Measurements from ENCODE around the gene OTOP2. TPM values are rescaled to one million over a fixed set of nuclear protein-coding genes. Genes with fewer than 3 reads are reported as not detected.

OTOP2 gene
- total and polyA plus RNA-seq, 9 of the 15 experiments (the other 6 are each of a cell fraction or from before 2014, with no cell fraction given): 0.04 to 0.36 (median 0.14) TPM; not detected in 1

- no peak for TF ChIP-seq PREB (CRISPR knock-in tag; IDR thresholded peaks at IDR 0.05)
- TF ChIP-seq SPI1 (IDR thresholded peaks at IDR 0.05; ENCODE audit: borderline replicate concordance, low read depth, low read length): no peak
- TF ChIP-seq, protein P1, sequence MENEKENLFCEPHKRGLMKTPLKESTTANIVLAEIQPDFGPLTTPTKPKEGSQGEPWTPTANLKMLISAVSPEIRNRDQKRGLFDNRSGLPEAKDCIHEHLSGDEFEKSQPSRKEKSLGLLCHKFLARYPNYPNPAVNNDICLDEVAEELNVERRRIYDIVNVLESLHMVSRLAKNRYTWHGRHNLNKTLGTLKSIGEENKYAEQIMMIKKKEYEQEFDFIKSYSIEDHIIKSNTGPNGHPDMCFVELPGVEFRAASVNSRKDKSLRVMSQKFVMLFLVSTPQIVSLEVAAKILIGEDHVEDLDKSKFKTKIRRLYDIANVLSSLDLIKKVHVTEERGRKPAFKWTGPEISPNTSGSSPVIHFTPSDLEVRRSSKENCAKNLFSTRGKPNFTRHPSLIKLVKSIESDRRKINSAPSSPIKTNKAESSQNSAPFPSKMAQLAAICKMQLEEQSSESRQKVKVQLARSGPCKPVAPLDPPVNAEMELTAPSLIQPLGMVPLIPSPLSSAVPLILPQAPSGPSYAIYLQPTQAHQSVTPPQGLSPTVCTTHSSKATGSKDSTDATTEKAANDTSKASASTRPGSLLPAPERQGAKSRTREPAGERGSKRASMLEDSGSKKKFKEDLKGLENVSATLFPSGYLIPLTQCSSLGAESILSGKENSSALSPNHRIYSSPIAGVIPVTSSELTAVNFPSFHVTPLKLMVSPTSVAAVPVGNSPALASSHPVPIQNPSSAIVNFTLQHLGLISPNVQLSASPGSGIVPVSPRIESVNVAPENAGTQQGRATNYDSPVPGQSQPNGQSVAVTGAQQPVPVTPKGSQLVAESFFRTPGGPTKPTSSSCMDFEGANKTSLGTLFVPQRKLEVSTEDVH (IDR thresholded peaks at IDR 0.05; ENCODE audit: low read depth, partially characterized antibody): no peak
- no peak for TF ChIP-seq BRF1 (IDR thresholded peaks at IDR 0.05; ENCODE audit: borderline replicate concordance, extremely low read depth, insufficient read length)
- TF ChIP-seq HMG20B (CRISPR knock-in tag; IDR thresholded peaks at IDR 0.05): no peak
- no peak for TF ChIP-seq PHF21A (IDR thresholded peaks at IDR 0.05; ENCODE audit: borderline replicate concordance, low read depth)
- TF ChIP-seq ARHGAP35 (IDR thresholded peaks at IDR 0.05; ENCODE audit: partially characterized antibody): no peak
- no peak for TF ChIP-seq HMGN3 (IDR thresholded peaks at IDR 0.05; ENCODE audit: borderline replicate concordance, extremely low read depth, insufficient read length, low read depth, low read length)
- no peak for TF ChIP-seq RB1 (IDR thresholded peaks at IDR 0.05; ENCODE audit: low read depth)
- TF ChIP-seq NRF1 (conservative IDR thresholded peaks at IDR 0.05 in 1 of 2, IDR thresholded peaks at IDR 0.05 in 1 of 2): no peak; a peak in 1 of 4 replicates
- no peak for TF ChIP-seq SIRT6 (IDR thresholded peaks at IDR 0.05; ENCODE audit: low read depth, low read length)
- 0 out of 2 replicates have a peak, but pooled peaks have one; percentile 37 for TF ChIP-seq ZNF717 (CRISPR knock-in tag; IDR thresholded peaks at IDR 0.05)
- no peak for TF ChIP-seq TBP (optimal IDR thresholded peaks at IDR 0.05; ENCODE audit: low read depth, low read length)
- TF ChIP-seq FUS (optimal IDR thresholded peaks at IDR 0.05; ENCODE audit: low read depth, low read length): no peak
- TF ChIP-seq, protein P2, sequence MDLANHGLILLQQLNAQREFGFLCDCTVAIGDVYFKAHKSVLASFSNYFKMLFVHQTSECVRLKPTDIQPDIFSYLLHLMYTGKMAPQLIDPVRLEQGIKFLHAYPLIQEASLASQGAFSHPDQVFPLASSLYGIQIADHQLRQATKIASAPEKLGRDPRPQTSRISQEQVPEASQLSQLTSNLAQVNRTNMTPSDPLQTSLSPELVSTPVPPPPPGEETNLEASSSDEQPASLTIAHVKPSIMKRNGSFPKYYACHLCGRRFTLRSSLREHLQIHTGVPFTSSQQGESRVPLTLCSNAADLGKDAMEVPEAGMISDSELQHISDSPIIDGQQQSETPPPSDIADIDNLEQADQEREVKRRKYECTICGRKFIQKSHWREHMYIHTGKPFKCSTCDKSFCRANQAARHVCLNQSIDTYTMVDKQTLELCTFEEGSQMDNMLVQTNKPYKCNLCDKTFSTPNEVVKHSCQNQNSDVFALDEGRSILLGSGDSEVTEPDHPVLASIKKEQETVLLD (IDR thresholded peaks at IDR 0.05): peak; percentile 55; the same call in 1 of the 2 replicates
- TF ChIP-seq TEAD4 (IDR thresholded peaks at IDR 0.05; ENCODE audit: low read length): peak; percentile 60
- TF ChIP-seq TEAD4 (CRISPR knock-in tag; IDR thresholded peaks at IDR 0.05; ENCODE audit: borderline replicate concordance): no peak
- peak; percentile 47 for TF ChIP-seq ZNF140 (CRISPR knock-in tag; IDR thresholded peaks at IDR 0.05)
- no peak for TF ChIP-seq E2F4 (CRISPR knock-in tag; IDR thresholded peaks at IDR 0.05; ENCODE audit: low read depth)
- peak; percentile 29; the same call in 1 of the 2 replicates for TF ChIP-seq ATF7 (IDR thresholded peaks at IDR 0.05)
- no peak for TF ChIP-seq CCNT2 (IDR thresholded peaks at IDR 0.05; ENCODE audit: borderline replicate concordance, extremely low read depth, insufficient read length, low read depth, low read length)
- peak; percentile 80 for TF ChIP-seq ARID1B (IDR thresholded peaks at IDR 0.05)
Observed at GRCh38 chr17:74875977-74876593, 48.0 kb upstream of the OTOP2 start (continued).
